ENCODE results near the gene UBE2D4.
"Not testable (repeated sequence)": the region's sequence is repeated elsewhere in the genome, so short reads cannot be mapped to it uniquely, and the experiment has no call there.

UBE2D4 gene

GRCh38 chr7:43968172-43969040, 42.2 kb downstream of the UBE2D4 start:
- not testable (repeated sequence) for DNase-seq (ENCODE audit: low spot score)

- not testable (repeated sequence) for DNase-seq (ENCODE audit: low spot score)
Measured at GRCh38 chr7:43969586-43969985, 43.4 kb downstream of the UBE2D4 start.

GRCh38 chr7:43970698-43971097, 44.5 kb downstream of the UBE2D4 start:
- not testable (repeated sequence) for DNase-seq (ENCODE audit: low spot score)

DNA sequence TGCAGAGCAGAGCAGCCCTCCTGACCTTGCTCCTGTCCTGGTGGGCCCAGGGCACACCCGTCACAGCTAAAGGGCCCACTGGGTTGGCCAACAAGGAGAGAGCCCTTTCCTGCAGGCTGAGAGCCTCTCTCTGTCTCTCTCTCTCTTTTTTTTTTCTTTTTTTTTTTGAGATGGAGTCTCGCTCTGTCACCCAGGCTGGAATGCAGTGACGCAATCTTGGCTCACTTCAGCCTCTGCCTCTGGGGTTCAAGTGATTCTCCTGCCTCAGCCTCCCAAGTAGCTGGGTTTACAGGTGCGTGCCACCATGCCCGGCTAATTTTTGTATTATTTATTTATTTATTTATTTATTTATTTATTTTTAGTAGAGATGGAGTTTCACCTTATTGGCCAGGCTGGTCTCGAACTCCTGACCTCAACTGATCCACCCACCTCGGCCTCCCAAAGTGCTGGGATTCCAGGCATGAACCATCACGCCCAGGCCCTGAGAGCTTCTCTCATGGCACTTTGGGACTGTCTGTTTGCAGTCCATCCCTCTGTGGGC, 47.9 kb downstream of the UBE2D4 start:
- not testable (repeated sequence) for DNase-seq (ENCODE audit: low spot score)

DNA sequence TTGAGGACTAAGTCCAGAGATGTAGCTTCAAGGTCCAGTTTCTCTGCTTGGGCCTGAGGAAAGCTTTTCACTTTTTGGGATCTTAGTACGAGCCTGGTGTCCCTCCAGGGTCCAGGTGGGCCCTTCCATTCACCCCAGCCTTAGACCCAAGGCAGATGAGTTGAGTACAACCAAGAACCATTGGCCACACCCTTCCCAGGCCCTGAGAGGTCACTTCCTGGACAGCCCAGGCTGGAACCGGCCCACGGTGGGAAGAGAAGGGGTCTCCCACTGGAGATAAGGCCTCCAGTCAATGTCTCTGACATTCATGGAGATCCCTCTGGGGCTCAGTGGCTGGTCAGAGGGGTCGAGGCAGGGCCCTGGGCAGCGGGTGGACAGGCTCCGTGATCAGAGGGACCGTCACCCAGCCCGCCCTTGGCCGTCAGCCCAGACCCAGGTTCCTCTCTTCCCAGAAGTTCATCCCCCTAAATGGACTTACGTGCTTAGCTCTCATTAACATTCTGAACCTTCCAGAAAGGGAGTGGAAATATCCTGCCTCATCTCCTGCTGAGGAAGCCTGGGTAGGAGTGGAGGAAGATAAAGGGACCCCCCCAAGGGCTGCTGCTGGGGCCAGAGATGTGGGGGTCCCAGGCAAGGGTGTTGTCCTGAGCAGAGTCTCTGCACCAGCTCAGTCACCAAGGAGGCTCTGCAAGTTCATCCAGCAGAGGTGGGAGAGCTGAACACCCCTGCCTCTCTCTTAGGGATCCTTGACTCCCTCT, 48.7 kb downstream of the UBE2D4 start:
- DNase-seq (ENCODE audit: low spot score): not testable (repeated sequence)

- no peak for DNase-seq (ENCODE audit: low spot score)
Measured at GRCh38 chr7:43977525-43977924, 51.3 kb downstream of the UBE2D4 start.

GRCh38 chr7:43978102-43978501, 51.9 kb downstream of the UBE2D4 start:
- not testable (repeated sequence) for DNase-seq (ENCODE audit: low spot score)

- not testable (repeated sequence) for DNase-seq (ENCODE audit: low spot score)
Measured at GRCh38 chr7:43982848-43983247, 56.6 kb downstream of the UBE2D4 start.

DNA sequence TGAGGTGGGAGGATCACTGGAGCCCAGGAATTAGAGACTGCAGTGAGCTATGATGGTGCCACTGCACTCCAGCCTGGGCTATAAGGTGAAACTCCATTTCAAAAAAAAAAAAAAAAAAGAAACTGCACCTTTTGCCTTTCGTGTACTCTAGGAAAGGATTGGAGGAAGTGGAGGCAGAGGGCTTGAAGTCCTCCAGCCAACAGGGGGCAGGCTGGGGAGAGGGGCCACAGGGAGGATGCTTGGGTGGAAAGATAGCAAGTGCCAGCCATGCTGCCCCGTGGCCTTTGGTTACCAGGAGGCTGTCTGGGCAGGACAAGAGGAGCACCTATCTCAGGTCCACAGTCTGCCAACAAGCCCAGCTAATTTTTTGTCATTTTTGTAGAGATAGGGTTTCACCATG, 57.5 kb downstream of the UBE2D4 start:
- DNase-seq (ENCODE audit: low spot score): not testable (repeated sequence)

DNA sequence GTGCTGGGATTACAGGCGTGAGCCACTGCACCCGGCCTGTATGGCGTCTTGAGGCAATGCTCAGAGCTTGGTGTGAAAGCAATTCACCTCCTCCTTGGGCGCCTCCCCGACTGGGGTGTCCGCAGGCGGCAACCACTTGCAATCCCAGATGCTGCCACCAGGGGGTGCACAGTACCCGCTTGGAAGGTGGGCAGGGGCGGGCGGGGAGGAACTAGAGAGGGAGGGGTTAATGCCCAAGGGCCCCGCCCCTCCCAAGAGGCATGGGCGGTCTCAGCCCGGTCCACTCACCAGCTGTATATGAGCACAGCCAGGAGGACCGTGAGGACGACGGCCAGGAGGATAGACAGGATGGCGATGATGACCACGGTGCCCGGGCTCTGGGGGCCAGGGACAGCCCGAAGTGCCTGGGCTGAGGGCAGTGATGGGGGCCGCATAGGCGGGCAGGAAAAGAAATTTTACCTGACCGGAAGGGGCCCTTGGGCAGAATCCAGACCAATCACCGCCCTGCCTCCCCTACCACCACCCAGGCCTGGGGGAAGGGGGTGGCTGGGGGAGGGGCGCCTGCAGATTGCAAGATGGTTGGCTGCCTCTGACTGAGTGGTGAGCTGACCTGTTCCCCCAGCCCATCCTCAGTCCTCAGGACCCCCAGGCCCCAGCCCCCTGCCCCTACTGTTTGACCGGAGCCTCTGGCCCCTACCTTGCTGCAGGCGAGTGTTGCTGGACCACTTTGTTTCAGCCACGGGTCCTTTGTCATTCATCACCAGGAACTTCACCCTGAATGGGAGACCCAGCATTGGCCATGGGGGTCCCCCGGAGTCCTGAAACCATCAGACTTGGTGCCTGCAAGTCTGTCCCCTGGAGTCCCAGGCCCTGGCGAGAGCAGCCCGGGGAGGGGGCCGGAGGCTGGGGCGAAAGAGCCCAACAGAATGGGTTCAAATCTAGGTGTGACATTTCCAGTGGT, 59.9 kb downstream of the UBE2D4 start:
- DNase-seq (ENCODE audit: low spot score): peak; percentile 86

DNA sequence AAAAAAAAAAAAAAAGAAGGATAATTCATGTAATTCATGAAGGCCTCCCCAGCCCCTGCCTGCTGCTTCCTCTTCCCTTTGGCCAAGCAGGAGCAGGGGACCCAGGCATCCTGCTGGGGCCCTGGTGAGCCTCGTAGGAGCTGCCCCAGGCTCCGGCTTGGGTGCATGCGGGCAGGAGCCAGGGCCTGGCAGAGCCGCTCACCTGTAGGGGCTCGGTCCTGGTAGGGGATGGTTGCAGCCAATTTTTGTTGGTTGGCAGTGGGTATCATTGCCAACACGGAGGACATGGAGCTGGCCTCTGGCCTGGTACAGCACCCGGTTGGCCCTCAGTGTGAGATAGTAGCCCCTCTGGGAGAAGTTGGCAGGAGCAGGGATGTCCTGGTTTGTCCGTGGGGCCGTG, 61.2 kb downstream of the UBE2D4 start:
- not testable (repeated sequence) for DNase-seq (ENCODE audit: low spot score)

GRCh38 chr7:43990011-43990585, 63.9 kb downstream of the UBE2D4 start:
- not testable (repeated sequence) for DNase-seq (ENCODE audit: low spot score)

DNA sequence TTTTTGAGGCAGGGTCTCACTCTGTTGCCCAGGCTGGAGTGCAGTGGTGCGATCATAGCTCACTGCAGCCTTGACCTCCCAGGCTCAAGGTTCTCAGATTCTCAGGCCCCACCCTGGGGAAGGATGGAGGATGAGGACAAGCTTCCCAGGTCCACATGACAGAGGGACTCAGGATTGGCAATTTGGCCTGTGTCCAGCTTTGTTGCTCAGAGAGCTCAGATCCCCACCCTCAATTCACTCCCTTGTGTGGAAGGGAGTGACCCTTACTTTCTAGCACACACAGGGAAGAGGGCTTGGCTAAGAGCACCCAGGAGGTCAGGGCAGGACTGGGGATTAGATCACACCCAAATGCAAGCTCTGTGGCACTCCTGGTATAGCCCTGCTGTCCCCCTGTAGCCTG, 64.6 kb downstream of the UBE2D4 start:
- not testable (repeated sequence) for DNase-seq (ENCODE audit: low spot score)

DNA sequence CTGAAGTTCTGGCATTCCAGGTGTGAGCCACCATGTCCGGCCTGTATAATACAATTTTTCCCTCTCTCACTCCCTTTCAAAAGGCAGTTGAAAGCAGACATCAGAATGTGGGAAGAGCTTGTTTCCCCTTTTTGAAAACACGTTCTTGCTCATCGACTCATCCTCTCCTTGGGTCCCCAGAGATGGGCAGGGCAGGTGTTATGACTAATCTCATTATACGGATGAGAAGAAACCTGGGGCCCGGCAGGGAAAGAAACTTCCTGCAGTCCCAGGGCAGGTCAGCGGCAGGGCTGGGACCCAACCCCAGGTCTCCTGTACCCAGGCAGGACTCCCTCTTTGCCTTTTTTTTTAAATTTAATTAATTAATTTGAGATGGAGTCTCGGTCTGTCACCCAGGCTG, 66.7 kb downstream of the UBE2D4 start:
- DNase-seq (ENCODE audit: low spot score): not testable (repeated sequence)

DNA sequence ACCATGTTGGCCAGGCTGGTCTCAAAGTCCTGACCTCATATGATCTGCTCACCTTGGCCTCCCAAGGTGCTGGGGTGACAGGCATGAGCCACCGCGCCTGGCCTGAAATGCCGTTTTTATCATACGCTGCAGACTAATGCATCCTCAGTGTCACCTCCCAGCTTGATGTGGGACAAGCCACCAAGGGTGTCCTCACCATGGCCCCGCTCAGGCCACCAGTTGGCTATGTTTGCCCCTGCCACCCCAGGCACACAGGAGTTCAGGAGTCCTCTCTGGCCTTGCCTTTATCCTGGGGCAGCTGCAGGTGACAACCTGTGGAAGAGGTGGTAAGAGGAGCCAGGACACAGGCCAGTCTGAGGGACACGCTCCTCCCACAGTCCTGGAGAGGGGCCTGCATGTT, 68.4 kb downstream of the UBE2D4 start:
- DNase-seq (ENCODE audit: low spot score): not testable (repeated sequence)

DNA sequence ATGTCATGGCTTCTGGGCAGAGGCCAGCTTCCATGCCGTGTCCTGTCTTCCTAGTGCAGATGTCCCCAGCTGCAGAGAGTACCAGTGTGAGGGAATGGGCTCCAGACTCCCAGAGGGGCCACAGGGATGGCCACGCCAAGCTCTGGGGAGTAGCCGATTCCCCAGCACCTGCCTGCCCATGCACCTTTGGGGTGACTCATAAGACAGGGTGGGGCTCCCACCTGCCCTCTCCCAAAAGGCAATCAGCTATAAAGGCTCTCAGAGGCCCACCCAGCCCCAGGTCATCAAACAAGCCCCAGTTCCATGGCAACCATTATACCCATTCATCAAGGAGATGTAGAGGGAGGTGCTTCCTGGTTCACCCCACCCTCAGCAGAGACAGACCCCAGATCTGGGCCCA, 71.3 kb downstream of the UBE2D4 start, which contains the start of gene SPDYE1:
TSS of gene SPDYE1 (plus strand) at position 366 of the 400 bp plus-strand sequence. CDS start 2,053 bp downstream, outside the sequence.
- DNase-seq (ENCODE audit: low spot score): not testable (repeated sequence)

Data from CD4-positive, alpha-beta T cell treated with Interleukin-15 for 4 hours (primary cell).